Endothelial cell (in vitro differentiated cells): ENCODE results near the gene THOC7. TPM values are rescaled to one million over a fixed set of nuclear protein-coding genes. Genes with fewer than 3 reads are reported as not detected.

ENCODE experiments used
- DNase-seq: peaks from one replicate; pipeline ENCODE4 v3.0.0; 2021; ENCODE audit warnings: low spot score
- H3K27ac Mint-ChIP-seq: one replicate; pipeline ENCODE4 v1.8.0; 2021; ENCODE audit warnings: mixed read lengths, inconsistent platforms; ENCODE audit not compliant: unreplicated experiment
- H3K27me3 Mint-ChIP-seq: one replicate; pipeline ENCODE4 v1.8.0; 2021; ENCODE audit warnings: mild to moderate bottlenecking, moderate library complexity, mixed read lengths, inconsistent platforms; ENCODE audit not compliant: unreplicated experiment
- H3K36me3 Mint-ChIP-seq: one replicate; pipeline ENCODE4 v1.8.0; 2021; ENCODE audit warnings: mild to moderate bottlenecking, low read depth, mixed read lengths, inconsistent platforms; ENCODE audit not compliant: unreplicated experiment
- H3K4me1 Mint-ChIP-seq: one replicate; pipeline ENCODE4 v1.8.0; 2021; ENCODE audit warnings: mild to moderate bottlenecking, mixed read lengths, inconsistent platforms; ENCODE audit not compliant: unreplicated experiment
- H3K4me3 Mint-ChIP-seq: one replicate; pipeline ENCODE4 v1.8.0; 2021; ENCODE audit warnings: mild to moderate bottlenecking, mixed read lengths, inconsistent platforms; ENCODE audit not compliant: unreplicated experiment
- H3K9me3 Mint-ChIP-seq: one replicate; pipeline ENCODE4 v1.8.0; 2021; ENCODE audit warnings: mixed read lengths, inconsistent platforms; ENCODE audit not compliant: unreplicated experiment
- CTCF ChIP-seq: fragments of 200-600 bp; sonication (generic); IDR thresholded peaks from one replicate; pipeline ENCODE4 v1.5.0; 2021; ENCODE audit warnings: antibody characterized with exemption; ENCODE audit not compliant: unreplicated experiment
- total RNA-seq: library from RNA; stranded (reverse); fragmentation: NEBNext Ultra II Directional; extraction: Animal tissue kit (Norgen Biotek cat#: 25700); gene quantifications from one replicate; pipeline ENCODE4 v1.2.1, GENCODE V29; 2021; ENCODE audit not compliant: unreplicated experiment

Gene THOC7
- total RNA-seq, 1 donor from 2014 or later = 47.3 TPM

DNA sequence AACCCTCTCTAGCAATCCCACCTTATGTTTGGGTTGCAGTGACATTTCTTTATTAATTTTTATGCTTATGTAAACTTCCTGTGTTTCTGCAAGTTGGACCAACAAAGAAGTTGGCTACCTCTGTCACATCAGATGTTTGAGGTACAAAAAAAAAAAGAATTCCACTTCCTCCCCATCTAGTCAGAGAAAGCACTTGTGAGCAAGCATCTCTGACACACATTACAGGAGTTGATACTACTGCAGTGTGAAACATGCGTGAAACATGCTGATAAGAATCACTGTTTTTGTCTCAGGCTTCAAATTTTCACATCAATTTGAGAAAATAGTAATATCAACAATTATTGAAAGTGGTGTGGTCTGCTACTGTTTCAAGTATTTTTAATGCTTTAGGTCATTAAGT is 47.3 kb upstream of the THOC7 start:
- Mint-ChIP-seq H3K9me3 (no peaks in the 10 kb centered on the region), H3K4me3 (peak overlapping the region; percentile 92), H3K4me1 (peaks cover 24% of the 10 kb centered on the region), H3K36me3 (peaks cover 7% of the 10 kb centered on the region), H3K27me3 (peaks cover 5% of the 10 kb centered on the region), H3K27ac (peak overlapping the region; percentile 91)
- no peak for TF ChIP-seq CTCF
- no peak for DNase-seq

DNA sequence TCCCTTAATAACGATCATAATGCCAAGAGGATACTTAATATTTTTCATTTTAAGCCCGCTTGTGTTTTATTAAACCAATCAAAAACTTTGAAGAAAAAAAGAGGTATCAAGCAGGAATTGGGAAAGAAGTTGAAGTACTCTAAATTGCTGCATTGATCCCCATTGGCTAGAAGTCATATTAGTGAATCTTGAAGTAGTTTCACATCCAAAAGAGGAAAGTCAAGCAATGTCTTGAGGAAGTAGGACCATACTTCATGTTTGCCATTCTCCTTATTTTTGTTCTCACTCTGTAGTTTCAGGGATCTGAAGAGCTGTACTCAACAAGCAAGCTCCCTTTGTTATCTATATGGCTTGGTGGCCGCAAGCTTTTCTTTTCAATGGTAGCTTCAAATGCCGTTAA is 46.4 kb upstream of the THOC7 start:
- Mint-ChIP-seq H3K27me3 (peaks cover 5% of the 10 kb centered on the region), H3K4me3 (no peak overlapping the region), H3K4me1 (peaks cover 24% of the 10 kb centered on the region), H3K9me3 (no peaks in the 10 kb centered on the region), H3K27ac (no peak overlapping the region), H3K36me3 (peaks cover 7% of the 10 kb centered on the region)
- DNase-seq = no peak
- no peak for TF ChIP-seq CTCF

GRCh38 chr3:63909431-63909830 is 45.8 kb upstream of the THOC7 start:
- Mint-ChIP-seq H3K36me3 (peaks cover 7% of the 10 kb centered on the region), H3K4me3 (no peak overlapping the region), H3K9me3 (no peaks in the 10 kb centered on the region), H3K27me3 (peaks cover 5% of the 10 kb centered on the region), H3K27ac (no peak overlapping the region), H3K4me1 (peaks cover 24% of the 10 kb centered on the region)
- DNase-seq = no peak
- TF ChIP-seq CTCF = no peak

DNA sequence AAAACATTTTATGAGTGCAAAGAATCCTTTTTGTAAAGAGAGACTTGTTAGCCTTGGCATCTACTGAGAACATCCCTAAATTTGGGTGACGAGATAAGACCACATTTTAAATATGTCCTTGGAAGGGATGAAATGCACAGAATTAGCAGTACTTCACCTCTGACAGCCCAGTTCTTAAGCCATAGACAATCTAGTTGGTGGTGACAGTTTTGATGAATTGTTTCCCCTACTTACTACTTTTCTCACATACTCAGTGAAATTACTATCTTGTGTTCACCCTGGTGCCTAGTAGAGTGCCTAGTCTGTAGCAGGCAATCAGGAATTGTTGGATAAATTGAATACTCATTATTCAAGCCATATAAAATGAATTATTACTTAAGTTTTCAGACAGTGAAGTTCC is 45.2 kb upstream of the THOC7 start:
- H3K4me3 Mint-ChIP-seq = no peak overlapping the region
- H3K27ac Mint-ChIP-seq = no peak overlapping the region
- TF ChIP-seq CTCF = no peak
- peaks cover 5% of the 10 kb centered on the region for H3K27me3 Mint-ChIP-seq
- no peaks in the 10 kb centered on the region for H3K9me3 Mint-ChIP-seq
- DNase-seq = no peak
- peaks cover 2% of the 10 kb centered on the region for H3K36me3 Mint-ChIP-seq
- H3K4me1 Mint-ChIP-seq = peaks cover 24% of the 10 kb centered on the region

DNA sequence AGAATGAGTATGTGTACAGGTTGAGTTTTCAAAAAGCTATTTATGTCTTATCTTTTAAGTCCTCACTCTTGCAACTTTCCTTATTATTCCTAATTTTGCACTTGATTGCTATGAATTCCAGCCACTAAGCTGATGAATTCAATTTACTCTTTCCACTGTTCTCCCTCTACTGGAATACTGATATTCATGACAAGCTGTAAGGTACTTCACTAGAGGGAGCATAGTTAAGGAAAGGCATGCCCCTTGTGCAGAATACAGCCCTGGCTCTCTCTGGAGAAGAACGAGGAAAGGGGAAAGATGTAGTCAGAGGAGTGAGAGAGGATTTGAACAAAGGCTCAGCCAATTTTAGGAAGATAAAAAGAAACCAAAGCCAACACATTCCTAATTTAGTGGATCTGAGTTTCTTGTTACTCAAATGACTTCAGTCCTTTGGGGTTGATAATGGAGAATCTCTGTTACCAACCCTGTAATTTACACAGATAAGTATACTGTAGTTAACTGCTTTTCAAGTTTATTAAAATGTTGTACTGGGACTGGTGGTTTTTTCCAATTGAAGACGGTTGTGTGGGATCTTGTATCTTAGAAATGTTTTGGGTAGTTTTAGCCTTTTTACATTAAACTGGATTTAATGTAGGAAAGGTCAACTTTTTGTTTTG is 44.6 kb upstream of the THOC7 start:
- no peak for DNase-seq
- Mint-ChIP-seq H3K27ac (no peak overlapping the region), H3K9me3 (no peaks in the 10 kb centered on the region), H3K36me3 (no peaks in the 10 kb centered on the region), H3K4me1 (peaks cover 18% of the 10 kb centered on the region), H3K4me3 (no peak overlapping the region), H3K27me3 (peaks cover 5% of the 10 kb centered on the region)
- TF ChIP-seq CTCF = no peak
